NCI-H2171 treated with DMSO at 0.1 percent for 48 hours (cell line): ENCODE measurements around the gene FPR2.
A peak's percentile ranks its signal among the peaks of the same experiment; 100 is the strongest.
"Not testable (repeated sequence)": the region's sequence is repeated elsewhere in the genome, so short reads cannot be mapped to it uniquely, and the experiment has no call there.

Experiments used
- DNase-seq: peaks from one replicate; lab custom pipeline; 2025; lab: John Stamatoyannopoulos, UW

Gene FPR2

GRCh38 chr19:51760697-51761356 lies at the start of gene FPR2:
TSS of gene FPR2 (plus strand) at chr19:51761180. CDS start at chr19:51768659, 7,479 bp downstream.
- DNase-seq, result no peak

GRCh38 chr19:51711702-51712101 lies 49.3 kb upstream of the FPR2 start:
- no peak for DNase-seq

- DNase-seq, result peak; percentile 47
These were observed 48.4 kb upstream of the FPR2 start for GRCh38 chr19:51712461-51713081.

- no peak for DNase-seq
These were observed 47.4 kb upstream of the FPR2 start for GRCh38 chr19:51713319-51714285.

GRCh38 chr19:51714848-51715247 lies 46.1 kb upstream of the FPR2 start:
- no peak for DNase-seq

GRCh38 chr19:51715850-51716249 lies 45.1 kb upstream of the FPR2 start:
- DNase-seq, result no peak

GRCh38 chr19:51716925-51717324 lies 44.1 kb upstream of the FPR2 start:
- DNase-seq, result no peak

- no peak for DNase-seq
These were observed 41.6 kb upstream of the FPR2 start for GRCh38 chr19:51719251-51719988.

- DNase-seq, result no peak
These were observed 39.1 kb upstream of the FPR2 start for GRCh38 chr19:51721905-51722304.

- no peak for DNase-seq
These were observed 38.5 kb upstream of the FPR2 start for GRCh38 chr19:51722492-51722891.

GRCh38 chr19:51724543-51724942 lies 36.4 kb upstream of the FPR2 start:
- DNase-seq, result no peak

GRCh38 chr19:51726049-51726448 lies 34.9 kb upstream of the FPR2 start:
- no peak for DNase-seq

- DNase-seq, result no peak
These were observed 33.6 kb upstream of the FPR2 start for GRCh38 chr19:51727349-51727880.

- DNase-seq, result no peak
These were observed 31.2 kb upstream of the FPR2 start for GRCh38 chr19:51729781-51730180.

- no peak for DNase-seq
These were observed 27.0 kb upstream of the FPR2 start for GRCh38 chr19:51733742-51734522.

- no peak for DNase-seq
These were observed 25.1 kb upstream of the FPR2 start for GRCh38 chr19:51735759-51736449.

GRCh38 chr19:51737389-51737788 lies 23.6 kb upstream of the FPR2 start:
- DNase-seq, result no peak

GRCh38 chr19:51737924-51738323 lies 23.1 kb upstream of the FPR2 start:
- DNase-seq, result no peak

GRCh38 chr19:51738523-51738922 lies 22.5 kb upstream of the FPR2 start:
- not testable (repeated sequence) for DNase-seq

GRCh38 chr19:51739466-51740213 lies 21.3 kb upstream of the FPR2 start:
- DNase-seq, result no peak
